H4 (cell line): ENCODE measurements around the gene SPRR4. TPM values are rescaled to one million over a fixed set of nuclear protein-coding genes. Genes with fewer than 3 reads are reported as not detected.
"Not testable (repeated sequence)": the region's sequence is repeated elsewhere in the genome, so short reads cannot be mapped to it uniquely, and the experiment has no call there.

ENCODE experiments used
- DNase-seq: peaks from one replicate; pipeline ENCODE4 v3.0.0-alpha.2; 2015; ENCODE audit warnings: low spot score
- total RNA-seq: library from RNA; depleted of rRNA; stranded (reverse); fragments of >200 nt; shearing (Covaris generic); gene quantifications from 2 replicates; pipeline ENCODE4 v1.2.3, GENCODE V29; 2014; rRNA removed

SPRR4 gene
- total RNA-seq, 1 experiment from 2014 or later = not detected

- DNase-seq = not testable (repeated sequence)
These were observed 51.4 kb downstream of the SPRR4 start for GRCh38 chr1:153021829-153022228.

Other genes starting within 250 kb of the SPRR4 start
- not detected in 2 replicates for gene KPRP, start 212.6 kb upstream of the SPRR4 start, total RNA-seq
- not detected in 2 replicates for gene LCE1F, start 195.5 kb upstream of the SPRR4 start, total RNA-seq
- not detected in 2 replicates for gene LCE1E, start 184.4 kb upstream of the SPRR4 start, total RNA-seq
- not detected in 2 replicates for gene LCE1D, start 173.9 kb upstream of the SPRR4 start, total RNA-seq
- not detected in 2 replicates for gene LCE1C, start 164.0 kb upstream of the SPRR4 start, total RNA-seq
- gene LCE1B, start 158.7 kb upstream of the SPRR4 start, total RNA-seq = not detected in 2 replicates
- not detected in 2 replicates for gene LCE1A, start 143.2 kb upstream of the SPRR4 start, total RNA-seq
- gene LCE6A, start 127.8 kb upstream of the SPRR4 start, total RNA-seq = not detected in 2 replicates
- not detected in 2 replicates for gene LCE7A, start 110.7 kb upstream of the SPRR4 start, total RNA-seq
- gene SMCP, start 92.3 kb upstream of the SPRR4 start, total RNA-seq = not detected in 2 replicates
- gene IVL, start 62.1 kb upstream of the SPRR4 start, total RNA-seq = not detected in 2 replicates
- not detected in 2 replicates for gene SPRR5, start 23.4 kb upstream of the SPRR4 start, total RNA-seq
- not detected in 2 replicates for gene SPRR1A, start 13.4 kb downstream of the SPRR4 start, total RNA-seq
- not detected in 2 replicates for gene SPRR3, start 31.1 kb downstream of the SPRR4 start, total RNA-seq
- not detected in 2 replicates for gene SPRR1B, start 60.6 kb downstream of the SPRR4 start, total RNA-seq
- not detected in 2 replicates for gene SPRR2D, start 70.5 kb downstream of the SPRR4 start, total RNA-seq
- gene SPRR2A, start 86.9 kb downstream of the SPRR4 start, total RNA-seq = not detected in 2 replicates
- not detected in 2 replicates for gene SPRR2B, start 101.0 kb downstream of the SPRR4 start, total RNA-seq
- gene SPRR2E, start 123.9 kb downstream of the SPRR4 start, total RNA-seq = not detected in 2 replicates
- not detected in 2 replicates for gene SPRR2F, start 142.9 kb downstream of the SPRR4 start, total RNA-seq
- gene SPRR2G, start 180.2 kb downstream of the SPRR4 start, total RNA-seq = not detected in 2 replicates
- gene LELP1, start 232.8 kb downstream of the SPRR4 start, total RNA-seq = not detected in 2 replicates
- gene PRR9, start 246.9 kb downstream of the SPRR4 start, total RNA-seq = not detected in 2 replicates